Lower leg skin (tissue), 4 donors: Measurements from ENCODE around the gene ESR2. TPM values are rescaled to one million over a fixed set of nuclear protein-coding genes. Genes with fewer than 3 reads are reported as not detected.

Experiments
- DNase-seq, 2 donors: peaks; one replicate each; pipeline ENCODE4 v3.0.0-alpha.2; 2019; ENCODE audit warnings: low spot score in 2 of 2
- H3K4me3 ChIP-seq: fragments of 200-600 bp; sonication (generic); 2 replicates; pipeline ENCODE4 v1.5.1; 2017; ENCODE audit warnings: mild to moderate bottlenecking, low read depth; ENCODE audit not compliant: poor library complexity, severe bottlenecking
- POLR2A ChIP-seq, 2 donors: fragments of 450-650 bp; IDR thresholded peaks; one replicate each; pipeline ENCODE4 v1.6.1; 2016 to 2017; ENCODE audit warnings: antibody characterized with exemption in 2 of 2, mild to moderate bottlenecking in 1 of 2, moderate library complexity in 1 of 2
- WGBS, 2 donors: methylation state at CpG; one replicate each; pipeline ENCODE4 v1.1.5; 2018; 5-methylcytosine and 5-hydroxymethylcytosine counted together
- intact Hi-C: fragments of 100-400 bp; cut with DNase I; formaldehyde crosslinking; loops from one replicate; pipeline ENCODE4 v1.15.0; 2023; ENCODE audit warnings: low total_unique reads
- total RNA-seq, 4 donors: library from RNA; depleted of rRNA; stranded (reverse); fragments of >200 nt; gene quantifications; one replicate each; pipeline ENCODE4 v1.1.0, GENCODE V29; 2016
- TF ChIP-seq, protein P1 (sequence below), 3 donors: fragments of 450-650 bp; IDR thresholded peaks; one replicate each; pipeline ENCODE4 v1.5.1; 2016; ENCODE audit warnings: antibody characterized with exemption in 3 of 3, mild to moderate bottlenecking in 3 of 3, moderate library complexity in 2 of 3

Gene ESR2
- total RNA-seq, 4 donors from 2014 or later, result 0.08 to 0.65 (median 0.22) TPM

DNA sequence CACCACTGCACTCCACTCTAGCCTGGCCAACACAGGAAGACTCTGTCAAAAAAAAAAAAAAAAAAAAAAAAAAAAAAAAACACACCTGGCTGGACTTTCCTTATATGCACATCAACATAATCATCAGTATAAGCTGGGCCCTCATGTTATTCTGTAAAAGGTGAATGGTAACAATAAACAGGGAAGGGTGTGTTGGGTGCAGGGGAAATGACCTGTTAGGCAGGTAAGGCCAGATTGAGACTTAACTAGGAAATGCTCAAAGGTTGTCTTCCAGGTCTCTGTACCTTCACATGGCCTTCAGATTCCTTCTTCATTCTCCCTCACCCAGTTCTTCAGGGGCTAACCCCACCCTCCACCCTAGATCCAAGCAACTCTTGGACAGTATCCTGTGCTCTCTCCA, 47.5 kb downstream of the ESR2 start:
- H3K4me3 ChIP-seq, result no peak overlapping the region
- intact Hi-C loops, result no loop called here
- TF ChIP-seq, protein P1, sequence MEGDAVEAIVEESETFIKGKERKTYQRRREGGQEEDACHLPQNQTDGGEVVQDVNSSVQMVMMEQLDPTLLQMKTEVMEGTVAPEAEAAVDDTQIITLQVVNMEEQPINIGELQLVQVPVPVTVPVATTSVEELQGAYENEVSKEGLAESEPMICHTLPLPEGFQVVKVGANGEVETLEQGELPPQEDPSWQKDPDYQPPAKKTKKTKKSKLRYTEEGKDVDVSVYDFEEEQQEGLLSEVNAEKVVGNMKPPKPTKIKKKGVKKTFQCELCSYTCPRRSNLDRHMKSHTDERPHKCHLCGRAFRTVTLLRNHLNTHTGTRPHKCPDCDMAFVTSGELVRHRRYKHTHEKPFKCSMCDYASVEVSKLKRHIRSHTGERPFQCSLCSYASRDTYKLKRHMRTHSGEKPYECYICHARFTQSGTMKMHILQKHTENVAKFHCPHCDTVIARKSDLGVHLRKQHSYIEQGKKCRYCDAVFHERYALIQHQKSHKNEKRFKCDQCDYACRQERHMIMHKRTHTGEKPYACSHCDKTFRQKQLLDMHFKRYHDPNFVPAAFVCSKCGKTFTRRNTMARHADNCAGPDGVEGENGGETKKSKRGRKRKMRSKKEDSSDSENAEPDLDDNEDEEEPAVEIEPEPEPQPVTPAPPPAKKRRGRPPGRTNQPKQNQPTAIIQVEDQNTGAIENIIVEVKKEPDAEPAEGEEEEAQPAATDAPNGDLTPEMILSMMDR (IDR thresholded peaks at IDR 0.05), result no peak
- no peak for TF ChIP-seq POLR2A (IDR thresholded peaks at IDR 0.05)
- DNase-seq, result no peak

DNA sequence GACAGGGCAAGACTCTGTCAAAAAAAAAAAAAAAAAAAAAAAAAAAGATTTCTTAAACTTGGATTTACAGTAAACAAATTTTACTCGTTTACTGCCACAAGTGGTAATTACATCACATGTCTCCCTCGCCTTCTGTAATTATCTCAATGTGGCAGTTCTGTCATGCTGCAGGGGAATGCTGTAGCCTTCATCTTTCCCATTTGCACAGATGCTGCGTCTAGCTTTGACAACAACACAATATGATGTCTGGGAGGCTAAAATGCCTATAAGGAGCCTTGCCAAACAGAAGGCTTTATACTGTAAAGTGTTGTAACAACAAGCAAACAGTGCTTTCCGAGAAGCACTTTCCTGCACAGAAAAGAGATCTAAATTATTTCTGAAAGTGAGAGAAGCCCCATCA, 48.7 kb downstream of the ESR2 start:
- 65 to 68% methylated on average over 4 of the region's 4 CpGs for WGBS, 2 donors
- intact Hi-C loops, result no loop called here
- no peak overlapping the region for H3K4me3 ChIP-seq
- TF ChIP-seq, protein P1 (IDR thresholded peaks at IDR 0.05), result no peak
- TF ChIP-seq POLR2A (IDR thresholded peaks at IDR 0.05), result no peak
- no peak for DNase-seq

DNA sequence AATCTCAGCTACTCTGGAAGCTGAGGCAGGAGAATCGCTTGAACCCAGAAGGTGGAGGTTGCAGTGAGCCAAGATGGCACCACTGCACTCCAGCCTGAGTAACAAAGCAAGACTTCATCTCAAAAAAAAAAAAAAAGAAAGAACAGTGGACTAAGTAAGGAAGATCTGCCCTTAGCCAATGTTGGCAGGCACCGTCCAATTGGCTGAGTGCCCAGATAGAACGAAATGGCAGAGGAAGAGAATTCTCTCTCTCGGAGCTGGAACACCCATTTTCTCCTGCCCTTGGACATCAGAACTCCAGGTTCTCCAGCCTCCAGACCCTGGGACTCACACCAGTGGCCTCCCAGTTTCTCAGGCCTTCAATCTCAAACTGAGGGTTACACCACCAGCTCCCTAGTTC, 49.9 kb downstream of the ESR2 start:
- TF ChIP-seq, protein P1 (IDR thresholded peaks at IDR 0.05), result no peak
- TF ChIP-seq POLR2A (IDR thresholded peaks at IDR 0.05), result no peak
- H3K4me3 ChIP-seq, result no peak overlapping the region
- WGBS, 2 donors, result 33 to 42% methylated on average over 4 of the region's 4 CpGs
- no peak for DNase-seq
- intact Hi-C loops, result no loop called here

DNA sequence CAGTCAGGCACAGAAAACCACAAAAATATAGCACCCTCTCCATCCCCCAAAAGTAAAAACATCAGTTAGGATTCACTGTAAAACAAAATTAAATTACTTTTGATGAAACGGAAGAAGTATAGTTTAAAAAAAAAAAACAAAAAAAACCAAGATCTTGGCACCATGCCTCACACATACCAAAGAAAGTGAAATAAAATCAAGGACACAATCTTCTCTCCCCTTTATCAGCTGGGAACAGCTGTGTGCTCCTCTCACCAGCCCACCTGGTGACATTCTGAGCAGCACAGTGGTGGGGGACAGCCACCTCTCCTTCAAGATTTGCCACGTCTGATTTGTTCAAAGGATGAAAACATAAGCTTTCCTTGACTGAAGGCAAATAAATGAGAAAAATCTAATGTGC, 55.5 kb downstream of the ESR2 start:
- TF ChIP-seq, protein P1 (IDR thresholded peaks at IDR 0.05), result no peak
- TF ChIP-seq POLR2A (IDR thresholded peaks at IDR 0.05), result no peak
- 27 to 29% methylated on average over 2 of the region's 2 CpGs for WGBS, 2 donors
- intact Hi-C loops, result no loop called here

DNA sequence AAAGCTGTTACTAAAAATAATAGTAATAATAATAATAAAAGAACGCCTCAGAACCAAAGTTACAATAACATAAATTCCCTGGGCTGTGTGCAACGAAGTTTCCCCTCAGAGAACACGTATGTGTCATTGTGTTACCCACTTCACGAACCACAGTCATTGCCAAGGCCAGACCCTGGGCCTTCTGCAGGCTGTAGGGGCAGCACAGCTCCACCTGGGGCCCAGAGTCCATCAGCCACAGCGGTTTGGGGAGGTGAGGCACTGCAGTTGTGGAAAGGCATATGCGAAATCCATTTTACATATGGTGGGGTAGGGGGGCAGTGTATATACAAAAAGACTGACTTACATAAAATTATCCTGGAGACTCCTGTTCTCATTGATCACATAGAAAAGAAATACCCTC, 56.1 kb downstream of the ESR2 start:
- DNase-seq, result no peak
- WGBS, 2 donors, result 88 to 93% methylated on average over 6 of the region's 6 CpGs
- TF ChIP-seq, protein P1 (IDR thresholded peaks at IDR 0.05), result no peak
- TF ChIP-seq POLR2A (IDR thresholded peaks at IDR 0.05), result no peak
- H3K4me3 ChIP-seq, result no peak overlapping the region
- intact Hi-C loops, result no loop called here

More for the DNA sequence above, 55.5 kb downstream of the ESR2 start:
- H3K4me3 ChIP-seq, result no peak overlapping the region
- DNase-seq, result no peak
